Measurements from ENCODE around the gene FHL2. TPM values are rescaled to one million over a fixed set of nuclear protein-coding genes. Genes with fewer than 3 reads are reported as not detected.

Gene FHL2
- total RNA-seq, 2 experiments from 2014 or later: not detected

- DNase-seq (ENCODE audit: low spot score): no peak
- H3K9me3 ChIP-seq (ENCODE audit: low read length): no peaks in the 10 kb centered on the region
- no peak overlapping the region for H3K27ac ChIP-seq (ENCODE audit: low read depth, low read length, poor library complexity, severe bottlenecking)
- intact Hi-C loops (cut with micrococcal nuclease; ENCODE audit: unreplicated experiment): no loop called here
- no peak overlapping the region for H2AFZ ChIP-seq (ENCODE audit: low read length)
- no peaks in the 10 kb centered on the region for H3K36me3 ChIP-seq (ENCODE audit: insufficient read depth, low read length)
- H3K79me2 ChIP-seq (ENCODE audit: insufficient read depth, low read depth, low read length): no peaks in the 10 kb centered on the region
- no peak overlapping the region for H3K4me3 ChIP-seq (ENCODE audit: low read depth, low read length, poor library complexity, severe bottlenecking)
- ChIA-PET POLR2A (no interaction called here), CTCF (ENCODE audit: unreplicated experiment) (no interaction called here)
- no peak overlapping the region for H3K4me2 ChIP-seq (ENCODE audit: low read length)
- H3K9me2 ChIP-seq (ENCODE audit: insufficient read depth, low read length): no peaks in the 10 kb centered on the region
- TF ChIP-seq CTCF (conservative IDR thresholded peaks at IDR 0.05; ENCODE audit: low read length) (no peak), EZH2phosphoT487 (IDR thresholded peaks at IDR 0.05; ENCODE audit: borderline replicate concordance, low read depth, low read length) (no peak)
- no TSS peak for BruUV-seq (replicated peaks)
- no peaks in the 10 kb centered on the region for H3K4me1 ChIP-seq (ENCODE audit: insufficient read depth, low read length, poor library complexity, severe bottlenecking)
- H4K20me1 ChIP-seq (ENCODE audit: insufficient read depth, low read length): no peaks in the 10 kb centered on the region
Observed at GRCh38 chr2:105397953-105398335, 907 bp downstream of the FHL2 start.

- TF ChIP-seq EZH2phosphoT487 (IDR thresholded peaks at IDR 0.05; ENCODE audit: borderline replicate concordance, low read depth, low read length) (no peak), CTCF (conservative IDR thresholded peaks at IDR 0.05; ENCODE audit: low read length) (no peak)
- Histone ChIP-seq H3K4me3 (ENCODE audit: low read depth, low read length, poor library complexity, severe bottlenecking) (no peak overlapping the region), H4K20me1 (ENCODE audit: insufficient read depth, low read length) (no peaks in the 10 kb centered on the region), H3K4me1 (ENCODE audit: insufficient read depth, low read length, poor library complexity, severe bottlenecking) (no peaks in the 10 kb centered on the region), H2AFZ (ENCODE audit: low read length) (no peak overlapping the region), H3K9me2 (ENCODE audit: insufficient read depth, low read length) (no peaks in the 10 kb centered on the region), H3K36me3 (ENCODE audit: insufficient read depth, low read length) (no peaks in the 10 kb centered on the region), H3K4me2 (ENCODE audit: low read length) (no peak overlapping the region), H3K79me2 (ENCODE audit: insufficient read depth, low read depth, low read length) (no peaks in the 10 kb centered on the region), H3K9me3 (ENCODE audit: low read length) (no peaks in the 10 kb centered on the region), H3K27ac (ENCODE audit: low read depth, low read length, poor library complexity, severe bottlenecking) (no peak overlapping the region)
- BruUV-seq (replicated peaks): no TSS peak
- POLR2A ChIA-PET: interaction anchor here (0.7 kb wide), 1 partner anchor 591 kb away, joined by 4 read pairs; no protein-coding TSS in a partner anchor
- intact Hi-C loops (cut with micrococcal nuclease; ENCODE audit: unreplicated experiment): no loop called here
- DNase-seq (ENCODE audit: low spot score): no peak
- CTCF ChIA-PET (ENCODE audit: unreplicated experiment): no interaction called here
Observed at GRCh38 chr2:105397025-105397722, 1.7 kb downstream of the FHL2 start.

DNA sequence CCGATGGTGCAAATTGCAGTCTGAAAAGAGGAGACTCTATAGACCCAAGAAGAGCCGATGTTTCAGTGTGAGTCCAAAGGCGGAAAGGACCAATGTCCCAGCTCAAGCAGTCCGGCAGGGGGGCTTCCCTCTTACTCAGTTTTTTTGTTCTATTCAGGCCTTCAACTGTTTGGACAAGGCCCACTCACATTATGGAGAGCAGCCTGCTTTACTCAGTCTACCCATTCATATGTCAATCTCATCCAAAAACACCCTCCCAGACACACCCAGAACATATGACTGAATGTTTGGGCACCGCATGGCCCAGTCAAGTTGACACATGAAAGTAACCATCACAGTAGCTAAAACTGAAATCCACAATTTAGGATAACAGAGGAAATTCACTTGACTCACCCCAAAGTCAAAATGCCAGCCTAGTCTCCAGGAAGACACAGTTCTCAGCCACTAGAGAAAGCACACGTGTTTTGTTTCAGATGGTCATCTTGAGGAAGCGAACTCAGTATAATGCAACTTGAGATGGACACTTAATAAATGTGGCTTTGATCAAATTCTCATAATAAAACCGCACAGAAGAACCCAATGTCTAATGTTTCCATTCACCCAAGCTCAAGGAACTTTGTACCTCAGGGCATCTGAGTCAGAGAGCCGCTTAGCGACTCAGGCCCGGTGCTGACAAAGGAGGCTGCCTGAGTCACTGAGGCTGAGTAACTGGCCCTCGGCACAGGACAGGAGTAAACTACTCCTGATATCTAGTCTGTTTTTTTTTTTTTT lies 2.4 kb downstream of the FHL2 start:
- DNase-seq (ENCODE audit: low spot score): no peak
- Histone ChIP-seq H3K9me3 (ENCODE audit: low read length) (no peaks in the 10 kb centered on the region), H3K36me3 (ENCODE audit: insufficient read depth, low read length) (no peaks in the 10 kb centered on the region), H2AFZ (ENCODE audit: low read length) (no peak overlapping the region), H3K9me2 (ENCODE audit: insufficient read depth, low read length) (no peaks in the 10 kb centered on the region), H3K4me3 (ENCODE audit: low read depth, low read length, poor library complexity, severe bottlenecking) (no peak overlapping the region), H3K4me1 (ENCODE audit: insufficient read depth, low read length, poor library complexity, severe bottlenecking) (no peaks in the 10 kb centered on the region), H3K27ac (ENCODE audit: low read depth, low read length, poor library complexity, severe bottlenecking) (no peak overlapping the region), H3K79me2 (ENCODE audit: insufficient read depth, low read depth, low read length) (no peaks in the 10 kb centered on the region), H4K20me1 (ENCODE audit: insufficient read depth, low read length) (no peaks in the 10 kb centered on the region), H3K4me2 (ENCODE audit: low read length) (no peak overlapping the region)
- ChIA-PET CTCF (ENCODE audit: unreplicated experiment) (no interaction called here), POLR2A (interaction anchor here (0.7 kb wide), 1 partner anchor 592 kb away, joined by 4 read pairs; no protein-coding TSS in a partner anchor)
- no peak for TF ChIP-seq EZH2phosphoT487 (IDR thresholded peaks at IDR 0.05; ENCODE audit: borderline replicate concordance, low read depth, low read length)
- TF ChIP-seq CTCF (conservative IDR thresholded peaks at IDR 0.05; ENCODE audit: low read length): no peak
- no TSS peak for BruUV-seq (replicated peaks)
- intact Hi-C loops (cut with micrococcal nuclease; ENCODE audit: unreplicated experiment): no loop called here

Data from OCI-LY7 (cell line).